Uterus (tissue), 2 donors: ENCODE measurements around the gene SRCIN1.

Experiments used
- CTCF ChIP-seq, 4 experiments: fragments of 200-600 bp in 2 of 4; fragments of 450-650 bp in 2 of 4; sonication (generic) in 2 of 4; IDR thresholded peaks; one replicate each; pipeline ENCODE4 v1.5.1; 2016 to 2019; ENCODE audit warnings: antibody characterized with exemption in 4 of 4, mild to moderate bottlenecking in 2 of 4, moderate library complexity in 1 of 4
- POLR2A ChIP-seq, 2 donors: fragments of 450-650 bp; IDR thresholded peaks; one replicate each; pipeline ENCODE4 v1.6.1; 2016; ENCODE audit warnings: antibody characterized with exemption in 2 of 2, mild to moderate bottlenecking in 1 of 2, moderate library complexity in 1 of 2

- TF ChIP-seq CTCF (IDR thresholded peaks at IDR 0.05) (no peak), POLR2A (IDR thresholded peaks at IDR 0.05) (no peak)
These were observed 31.0 kb downstream of the SRCIN1 start for GRCh38 chr17:38574712-38575111.
